Keratinocyte (primary cell): ENCODE measurements around the gene BTG2.

ENCODE experiments used
- EZH2 ChIP-seq: IDR thresholded peaks from one replicate; pipeline ENCODE4 v1.6.1; 2012; ENCODE audit warnings: inconsistent platforms, mild to moderate bottlenecking, low read length, moderate library complexity
- TF ChIP-seq, protein P1 (sequence below), 3 experiments: IDR thresholded peaks in 1 of 3; conservative IDR thresholded peaks in 1 of 3; optimal IDR thresholded peaks in 1 of 3; 2 replicates in 2 of 3; 3 replicates in 1 of 3; pipeline versions ENCODE3 to v1.5.1; 2011; ENCODE audit warnings: low read length in 3 of 3, mild to moderate bottlenecking in 3 of 3, moderate library complexity in 2 of 3, control low read depth in 1 of 3, inconsistent platforms in 1 of 3; ENCODE audit not compliant: insufficient read depth in 2 of 3; ENCODE audit errors: extremely low read depth in 1 of 3

DNA sequence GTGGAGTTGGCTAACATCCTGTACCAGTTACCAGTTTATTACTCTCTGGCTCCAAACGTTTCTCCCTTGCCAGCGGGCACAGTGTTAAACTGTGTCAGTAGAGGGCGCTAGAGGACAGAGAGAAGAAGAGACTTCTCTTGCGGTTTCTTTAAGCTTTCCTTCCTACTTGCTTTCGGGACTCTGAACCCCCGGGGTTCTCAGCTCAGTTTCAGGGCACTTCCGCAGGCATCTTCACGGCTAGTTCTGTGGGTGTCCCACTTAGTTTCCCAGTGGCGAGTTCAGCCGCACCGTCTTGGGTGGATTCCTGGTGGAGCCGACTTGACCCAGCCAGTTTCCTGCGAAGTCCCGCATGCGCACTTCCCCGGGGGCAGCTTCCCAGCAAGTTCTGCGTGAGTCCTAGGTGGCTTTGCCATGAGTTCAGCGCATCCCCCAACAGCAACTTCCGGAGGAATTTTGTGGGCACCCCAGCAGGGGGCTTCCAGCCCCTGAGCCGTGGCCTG lies 37.9 kb upstream of the BTG2 start:
- TF ChIP-seq, protein P1, sequence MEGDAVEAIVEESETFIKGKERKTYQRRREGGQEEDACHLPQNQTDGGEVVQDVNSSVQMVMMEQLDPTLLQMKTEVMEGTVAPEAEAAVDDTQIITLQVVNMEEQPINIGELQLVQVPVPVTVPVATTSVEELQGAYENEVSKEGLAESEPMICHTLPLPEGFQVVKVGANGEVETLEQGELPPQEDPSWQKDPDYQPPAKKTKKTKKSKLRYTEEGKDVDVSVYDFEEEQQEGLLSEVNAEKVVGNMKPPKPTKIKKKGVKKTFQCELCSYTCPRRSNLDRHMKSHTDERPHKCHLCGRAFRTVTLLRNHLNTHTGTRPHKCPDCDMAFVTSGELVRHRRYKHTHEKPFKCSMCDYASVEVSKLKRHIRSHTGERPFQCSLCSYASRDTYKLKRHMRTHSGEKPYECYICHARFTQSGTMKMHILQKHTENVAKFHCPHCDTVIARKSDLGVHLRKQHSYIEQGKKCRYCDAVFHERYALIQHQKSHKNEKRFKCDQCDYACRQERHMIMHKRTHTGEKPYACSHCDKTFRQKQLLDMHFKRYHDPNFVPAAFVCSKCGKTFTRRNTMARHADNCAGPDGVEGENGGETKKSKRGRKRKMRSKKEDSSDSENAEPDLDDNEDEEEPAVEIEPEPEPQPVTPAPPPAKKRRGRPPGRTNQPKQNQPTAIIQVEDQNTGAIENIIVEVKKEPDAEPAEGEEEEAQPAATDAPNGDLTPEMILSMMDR (optimal IDR thresholded peaks at IDR 0.05 in 1 of 3, IDR thresholded peaks at IDR 0.05 in 1 of 3, conservative IDR thresholded peaks at IDR 0.05 in 1 of 3; ENCODE audit: extremely low read depth in 1 of 3, insufficient read depth in 2 of 3, low read length in 3 of 3), result peak; percentile 71 to 95 (median 81)
- TF ChIP-seq EZH2, result no peak
